GM10266 (cell line): ENCODE results near the gene CMTM4.

Experiments used
- DNase-seq: peaks from one replicate; pipeline ENCODE4 v3.0.0; 2012; ENCODE audit errors: extremely low spot score
- CTCF ChIP-seq: IDR thresholded peaks from 2 replicates; pipeline ENCODE4 v1.5.1; 2012; ENCODE audit warnings: mild to moderate bottlenecking, low read depth; ENCODE audit not compliant: control insufficient read depth, insufficient read depth; ENCODE audit errors: missing control alignments

The CMTM4 gene

GRCh38 chr16:66735891-66736290 lies 39.3 kb upstream of the CMTM4 start:
- no peak for TF ChIP-seq CTCF
- DNase-seq = no peak

GRCh38 chr16:66731101-66731500 lies 34.6 kb upstream of the CMTM4 start:
- no peak for TF ChIP-seq CTCF
- no peak for DNase-seq

- DNase-seq = no peak
- no peak for TF ChIP-seq CTCF
These were observed 32.3 kb upstream of the CMTM4 start for GRCh38 chr16:66728804-66729203.

- DNase-seq = peak; percentile 51
- peak; percentile 59 for TF ChIP-seq CTCF
These were observed 31.7 kb upstream of the CMTM4 start for GRCh38 chr16:66728117-66728787.

- TF ChIP-seq CTCF = no peak
- no peak for DNase-seq
These were observed 24.2 kb upstream of the CMTM4 start for GRCh38 chr16:66720766-66721165.

GRCh38 chr16:66719246-66719645 lies 22.7 kb upstream of the CMTM4 start:
- no peak for TF ChIP-seq CTCF
- no peak for DNase-seq

GRCh38 chr16:66717776-66718175 lies 21.2 kb upstream of the CMTM4 start:
- DNase-seq = no peak
- TF ChIP-seq CTCF = no peak
